ENCODE data around the gene KRT73.

DNA sequence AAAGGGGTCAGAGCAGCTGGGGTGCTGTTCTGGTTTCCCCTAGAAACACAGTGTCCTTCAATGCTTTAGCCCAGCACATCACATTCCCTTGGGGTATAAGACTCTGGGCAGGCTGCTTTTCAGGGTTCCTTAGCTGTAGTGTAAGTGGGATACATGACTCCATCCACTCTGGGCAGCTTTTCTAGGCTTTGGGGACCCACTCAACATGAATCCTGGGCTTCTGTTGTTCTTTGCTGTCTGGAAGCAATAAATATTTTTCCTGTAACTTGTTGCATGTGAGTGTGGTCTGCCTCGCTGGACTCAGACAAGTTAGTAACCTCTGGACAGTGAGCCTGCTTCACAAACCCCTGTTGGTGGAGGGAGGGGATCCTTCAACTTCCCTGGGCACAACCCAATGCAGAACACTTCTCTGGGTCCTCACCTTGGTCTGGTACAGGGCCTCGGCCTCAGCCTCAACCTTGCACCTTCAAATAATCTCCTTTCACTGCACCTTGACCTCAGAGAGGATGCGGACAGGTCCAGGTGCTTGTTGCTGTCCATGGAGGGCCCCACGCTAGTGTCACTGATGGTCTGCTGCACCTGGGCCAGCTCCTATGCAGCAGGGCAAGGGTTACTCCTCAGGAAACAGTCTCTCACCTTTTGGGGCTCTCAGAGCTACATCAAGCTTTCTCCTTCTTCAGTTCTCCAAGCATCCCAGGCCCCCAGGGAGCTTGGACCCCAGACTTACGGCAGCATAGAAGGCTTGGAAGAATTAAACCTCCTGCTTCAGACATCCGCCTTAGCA lies 13.5 kb upstream of the KRT73 start:
- TF ChIP-seq SP1 (IDR thresholded peaks at IDR 0.05; ENCODE audit: low read depth, low read length) (no peak), CEBPB (IDR thresholded peaks at IDR 0.05; ENCODE audit: low read depth, low read length) (no peak), POLR2AphosphoS5 (IDR thresholded peaks at IDR 0.05; ENCODE audit: low read depth, low read length) (no peak), POLR2A (IDR thresholded peaks at IDR 0.05; ENCODE audit: control extremely low read depth in 1 of 2, low read depth in 2 of 2, low read length in 2 of 2) (no peak), SIX5 (IDR thresholded peaks at IDR 0.05; ENCODE audit: low read depth, low read length) (no peak), SIN3A (conservative IDR thresholded peaks at IDR 0.05 in 1 of 2, IDR thresholded peaks at IDR 0.05 in 1 of 2; ENCODE audit: low read depth in 1 of 2, low read length in 2 of 2) (no peak), TBP (IDR thresholded peaks at IDR 0.05; ENCODE audit: low read depth, low read length) (no peak)
- TF ChIP-seq, protein P1, sequence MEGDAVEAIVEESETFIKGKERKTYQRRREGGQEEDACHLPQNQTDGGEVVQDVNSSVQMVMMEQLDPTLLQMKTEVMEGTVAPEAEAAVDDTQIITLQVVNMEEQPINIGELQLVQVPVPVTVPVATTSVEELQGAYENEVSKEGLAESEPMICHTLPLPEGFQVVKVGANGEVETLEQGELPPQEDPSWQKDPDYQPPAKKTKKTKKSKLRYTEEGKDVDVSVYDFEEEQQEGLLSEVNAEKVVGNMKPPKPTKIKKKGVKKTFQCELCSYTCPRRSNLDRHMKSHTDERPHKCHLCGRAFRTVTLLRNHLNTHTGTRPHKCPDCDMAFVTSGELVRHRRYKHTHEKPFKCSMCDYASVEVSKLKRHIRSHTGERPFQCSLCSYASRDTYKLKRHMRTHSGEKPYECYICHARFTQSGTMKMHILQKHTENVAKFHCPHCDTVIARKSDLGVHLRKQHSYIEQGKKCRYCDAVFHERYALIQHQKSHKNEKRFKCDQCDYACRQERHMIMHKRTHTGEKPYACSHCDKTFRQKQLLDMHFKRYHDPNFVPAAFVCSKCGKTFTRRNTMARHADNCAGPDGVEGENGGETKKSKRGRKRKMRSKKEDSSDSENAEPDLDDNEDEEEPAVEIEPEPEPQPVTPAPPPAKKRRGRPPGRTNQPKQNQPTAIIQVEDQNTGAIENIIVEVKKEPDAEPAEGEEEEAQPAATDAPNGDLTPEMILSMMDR (IDR thresholded peaks at IDR 0.05; ENCODE audit: control extremely low read depth in 1 of 3, insufficient read depth in 1 of 3, low read depth in 1 of 3, low read length in 3 of 3) = no peak

All from H1 (cell line).